DOHH2 (cell line): Measurements from ENCODE around the gene IL10.

ENCODE experiments used
- CTCF ChIP-seq: fragments of 200-600 bp; sonication (generic); IDR thresholded peaks from one replicate; pipeline ENCODE4 v1.5.1; 2014; ENCODE audit warnings: antibody characterized with exemption, mild to moderate bottlenecking, low read depth, low read length; ENCODE audit not compliant: poor library complexity, severe bottlenecking
- EZH2phosphoT487 ChIP-seq: fragments of 200-600 bp; sonication (generic); IDR thresholded peaks from 2 replicates; pipeline ENCODE4 v1.6.1; 2017; ENCODE audit warnings: borderline replicate concordance, mild to moderate bottlenecking, antibody characterized with exemption, low read length, moderate library complexity, mixed read lengths

DNA sequence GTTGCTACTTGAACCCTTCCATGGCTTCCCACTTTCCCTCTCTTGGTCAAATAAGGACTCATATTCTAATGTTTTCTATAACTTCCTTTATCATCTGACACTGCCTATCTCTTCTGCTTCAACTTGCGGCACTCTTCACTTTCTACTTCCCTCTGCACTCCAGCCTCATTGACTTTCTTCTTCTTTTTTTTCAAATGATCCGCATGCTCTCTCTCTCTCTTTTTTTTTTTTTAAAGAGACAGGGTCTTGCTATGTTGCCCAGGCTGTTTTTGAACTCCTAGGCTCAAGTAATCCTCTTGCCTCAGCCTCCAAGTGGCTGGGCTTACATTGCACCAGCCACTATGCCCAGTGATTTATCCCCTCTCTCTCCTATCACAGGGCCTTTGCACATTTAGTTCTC is 7.3 kb upstream of the IL10 start:
- no peak for TF ChIP-seq CTCF
- TF ChIP-seq EZH2phosphoT487 = no peak
